K562 (cell line): ENCODE measurements around the gene FMO5. TPM values are rescaled to one million over a fixed set of nuclear protein-coding genes. Genes with fewer than 3 reads are reported as not detected.

Source experiments
- BACH1 ChIP-seq: fragments of 200-800 bp; sonication (Bioruptor generic); IDR thresholded peaks from 2 replicates; pipeline ENCODE4 v1.6.1; 2016; ENCODE audit warnings: missing genetic modification characterization, missing compliant biosample characterization
- CEBPG ChIP-seq, 3 experiments: fragments of 200-800 bp in 1 of 3; sonication (Bioruptor generic) in 1 of 3; sonication (generic) in 1 of 3; formaldehyde crosslinking in 1 of 3; IDR thresholded peaks in 2 of 3; conservative IDR thresholded peaks in 1 of 3; 2 replicates each; pipeline versions ENCODE4 v1.6.1 to v1.8.0; 2016 to 2022; ENCODE audit warnings: missing compliant biosample characterization in 2 of 3, missing genetic modification characterization in 2 of 3, mild to moderate bottlenecking in 1 of 3, missing genetic modification reagents in 1 of 3
- E2F3 ChIP-seq: fragments of 250-450 bp; sonication (Bioruptor Pico); IDR thresholded peaks from 2 replicates; pipeline ENCODE4 v1.4.0; 2020; ENCODE audit warnings: mild to moderate bottlenecking
- E2F4 ChIP-seq: sonication (generic); formaldehyde crosslinking; IDR thresholded peaks from 2 replicates; pipeline ENCODE4 v1.8.0; 2022; ENCODE audit warnings: mild to moderate bottlenecking, low read depth, missing genetic modification reagents
- EGR1 ChIP-seq: fragments of 450-650 bp; conservative IDR thresholded peaks from 2 replicates; pipeline ENCODE4 v1.6.1; 2017; ENCODE audit warnings: mild to moderate bottlenecking
- ELK1 ChIP-seq: sonication (generic); formaldehyde crosslinking; IDR thresholded peaks from 2 replicates; pipeline ENCODE4 v1.8.1; 2022; ENCODE audit warnings: missing genetic modification reagents
- ETS2 ChIP-seq: IDR thresholded peaks from 2 replicates; pipeline ENCODE4 v1.6.1; 2016; ENCODE audit warnings: borderline replicate concordance, missing genetic modification characterization, mild to moderate bottlenecking, moderate library complexity, missing compliant biosample characterization; ENCODE audit not compliant: poor library complexity, severe bottlenecking
- LARP7 ChIP-seq: fragments of 450-650 bp; IDR thresholded peaks from 2 replicates; pipeline ENCODE4 v1.6.1; 2016
- NFATC3 ChIP-seq: fragments of 450-650 bp; IDR thresholded peaks from 2 replicates; pipeline ENCODE4 v1.6.1; 2017; ENCODE audit warnings: mild to moderate bottlenecking
- PHB ChIP-seq: fragments of 250-450 bp; sonication (Bioruptor Pico); IDR thresholded peaks from 2 replicates; pipeline ENCODE4 v1.5.0; 2021
- POU5F1 ChIP-seq: fragments of 150-350 bp; IDR thresholded peaks from 2 replicates; pipeline ENCODE4 v1.6.1; 2014; ENCODE audit warnings: borderline replicate concordance, low read length, low read depth, mild to moderate bottlenecking; ENCODE audit not compliant: partially characterized antibody
- RBBP5 ChIP-seq: fragments of 200-600 bp; sonication (generic); IDR thresholded peaks from 2 replicates; pipeline ENCODE4 v1.6.1; 2012; ENCODE audit warnings: borderline replicate concordance, mild to moderate bottlenecking, low read length, control low read depth, inconsistent platforms; ENCODE audit not compliant: insufficient read depth, poor library complexity, severe bottlenecking
- SRSF7 ChIP-seq: fragments of 200-400 bp; formaldehyde crosslinking; optimal IDR thresholded peaks from 2 replicates; pipeline ENCODE3; 2017; ENCODE audit warnings: mild to moderate bottlenecking, low read depth, low read length
- STAG1 ChIP-seq: sonication (generic); formaldehyde crosslinking; IDR thresholded peaks from 2 replicates; pipeline ENCODE4 v1.5.0; 2020; ENCODE audit warnings: missing genetic modification reagents, borderline replicate concordance
- THAP7 ChIP-seq: fragments of 250-450 bp; sonication (Bioruptor Pico); IDR thresholded peaks from 2 replicates; pipeline ENCODE4 v1.5.0; 2021
- ZBTB8A ChIP-seq: fragments of 450-650 bp; IDR thresholded peaks from 2 replicates; pipeline ENCODE4 v1.6.1; 2018; ENCODE audit warnings: mild to moderate bottlenecking, moderate library complexity; ENCODE audit not compliant: partially characterized antibody
- ZNF184 ChIP-seq: sonication (generic); formaldehyde crosslinking; IDR thresholded peaks from 2 replicates; pipeline ENCODE4 v1.5.0; 2020; ENCODE audit warnings: missing genetic modification reagents
- ZNF395 ChIP-seq: fragments of 200-800 bp; sonication (Bioruptor generic); IDR thresholded peaks from 2 replicates; pipeline ENCODE4 v1.6.1; 2017; ENCODE audit warnings: missing genetic modification characterization, missing compliant biosample characterization
- ZNF512 ChIP-seq: IDR thresholded peaks from 2 replicates; pipeline ENCODE4 v1.6.1; 2016; ENCODE audit warnings: missing genetic modification characterization, missing compliant biosample characterization
- ZNF764 ChIP-seq: fragments of 250-450 bp; sonication (Bioruptor Pico); IDR thresholded peaks from 2 replicates; pipeline ENCODE4 v1.4.0; 2020; ENCODE audit warnings: low read depth, mild to moderate bottlenecking, moderate library complexity
- ZNF79 ChIP-seq: fragments of 250-450 bp; sonication (Bioruptor Pico); IDR thresholded peaks from 2 replicates; pipeline ENCODE4 v1.4.0; 2020; ENCODE audit warnings: low read depth, mild to moderate bottlenecking, moderate library complexity
- polyA plus RNA-seq, 8 experiments: library from polyadenylated mRNA; depleted of rRNA in 4 of 8; stranded (reverse) in 5 of 8; unstranded in 3 of 8; fragments of >200 nt; fragmentation: Nextera tagmentation in 2 of 8; fragmentation: Illumina TruSeq in 1 of 8; extraction: Ambion mirVana in 2 of 8; extraction: Trizol in 1 of 8; gene quantifications; 2 replicates each; pipeline versions ENCODE4 v1.2.1 to v1.2.3, GENCODE V29; 2011 to 2014; ENCODE audit warnings: inconsistent platforms in 1 of 8, missing spikeins in 1 of 8
- total RNA-seq, 7 experiments: library from RNA; depleted of rRNA in 6 of 7; stranded (reverse); fragments of >200 nt in 6 of 7; fragmentation: Illumina TruSeq in 2 of 7; extraction: Trizol in 2 of 7; gene quantifications; 2 replicates each; pipeline versions ENCODE4 v1.2.1 to v1.2.3, GENCODE V29; 2011 to 2021; ENCODE audit warnings: low replicate concordance in 1 of 7

The FMO5 gene
- total and polyA plus RNA-seq, 9 of the 15 experiments (the other 6 are each of a cell fraction or from before 2014, with no cell fraction given): 0.11 to 0.69 (median 0.19) TPM; not detected in 1

GRCh38 chr1:147172168-147173016 lies 52.7 kb downstream of the FMO5 start, which contains the start of gene PRKAB2 (continued):
- TF ChIP-seq ZNF512 (tag): no peak
- TF ChIP-seq ZNF395 (CRISPR knock-in tag): peak; percentile 92
- no peak for TF ChIP-seq LARP7
- TF ChIP-seq E2F3 (CRISPR knock-in tag): peak; percentile 63; the same call in 1 of the 2 replicates
- peak; percentile 78 for TF ChIP-seq RBBP5
- no peak for TF ChIP-seq SRSF7
- TF ChIP-seq PHB: no peak
- peak; percentile 39; the same call in 1 of the 2 replicates for TF ChIP-seq BACH1 (tag)
- TF ChIP-seq E2F4 (CRISPR knock-in tag): no peak
- TF ChIP-seq ZNF764 (CRISPR knock-in tag): no peak
- TF ChIP-seq ZBTB8A: no peak
- no peak for TF ChIP-seq NFATC3
- peak; percentile 66 for TF ChIP-seq EGR1
- 0 out of 2 replicates have a peak, but pooled peaks have one; percentile 22 for TF ChIP-seq THAP7 (CRISPR knock-in tag)
- TF ChIP-seq CEBPG (CRISPR knock-in tag; IDR thresholded peaks at IDR 0.05): no peak
- TF ChIP-seq CEBPG (tag; conservative IDR thresholded peaks at IDR 0.05 in 1 of 2, IDR thresholded peaks at IDR 0.05 in 1 of 2): no peak
- TF ChIP-seq ELK1 (CRISPR knock-in tag): no peak
- TF ChIP-seq ZNF79 (CRISPR knock-in tag): no peak
- no peak for TF ChIP-seq POU5F1
- TF ChIP-seq STAG1 (CRISPR knock-in tag): 0 out of 2 replicates have a peak, but pooled peaks have one; percentile 4
- TF ChIP-seq ZNF184 (CRISPR knock-in tag): no peak
- TF ChIP-seq ETS2 (tag): no peak
